ENCODE data around the gene TMEM178B. TPM values are rescaled to one million over a fixed set of nuclear protein-coding genes. Genes with fewer than 3 reads are reported as not detected.
"Not testable (repeated sequence)": the region's sequence is repeated elsewhere in the genome, so short reads cannot be mapped to it uniquely, and the experiment has no call there.

The TMEM178B gene
- total RNA-seq, 1 experiment from 2014 or later: 0.39 TPM

- H3K4me3 ChIP-seq (ENCODE audit: low read depth in 2 of 2, low read length in 2 of 2): no peak overlapping the region
- no peak for DNase-seq (ENCODE audit: low read depth, low spot score)
- ChIA-PET CTCF (no interaction called here), POLR2A (no interaction called here)
- H3K27ac ChIP-seq (ENCODE audit: low read length): no peak overlapping the region
- no TSS peak for BruUV-seq (replicated peaks)
- intact Hi-C loops (cut with micrococcal nuclease; ENCODE audit: unreplicated experiment) (no loop called here), in situ Hi-C loops (cut with HindIII; ENCODE audit: low pct_unique_long_range_greater_than_20kb, low sequenced_read_pairs) (no loop called here)
- H3K4me1 ChIP-seq (ENCODE audit: control insufficient read depth, insufficient read depth, low read length): no peaks in the 10 kb centered on the region
- H3K9me3 ChIP-seq (ENCODE audit: control insufficient read depth, insufficient read depth, low read depth, low read length): no peaks in the 10 kb centered on the region
- H3K36me3 ChIP-seq (ENCODE audit: control insufficient read depth, insufficient read depth, low read length): no peaks in the 10 kb centered on the region
- no peak for TF ChIP-seq SIN3A (IDR thresholded peaks at IDR 0.05; ENCODE audit: borderline replicate concordance, insufficient read depth, low read depth, low read length)
- no peak for TF ChIP-seq REST (IDR thresholded peaks at IDR 0.05; ENCODE audit: insufficient read depth in 1 of 2, low read depth in 2 of 2, low read length in 1 of 2)
- TF ChIP-seq TCF7L2 (IDR thresholded peaks at IDR 0.05; ENCODE audit: low read depth, low read length): no peak
- no peak for TF ChIP-seq POLR2AphosphoS5 (IDR thresholded peaks at IDR 0.05; ENCODE audit: low read depth, low read length)
- ATAC-seq: no peak
- H3K27me3 ChIP-seq (ENCODE audit: control insufficient read depth, insufficient read depth, low read length): no peaks in the 10 kb centered on the region; the same call in 1 of the 2 replicates
Observed at GRCh38 chr7:141400356-141400755, 326.5 kb downstream of the TMEM178B start.

GRCh38 chr7:141402277-141402996 lies 328.6 kb downstream of the TMEM178B start:
- in situ Hi-C loops (cut with HindIII; ENCODE audit: low pct_unique_long_range_greater_than_20kb, low sequenced_read_pairs): no loop called here
- no peak for DNase-seq (ENCODE audit: low read depth, low spot score)
- peaks cover 2% of the 10 kb centered on the region for H3K27me3 ChIP-seq (ENCODE audit: control insufficient read depth, insufficient read depth, low read length)
- intact Hi-C loops (cut with micrococcal nuclease; ENCODE audit: unreplicated experiment): no loop called here
- POLR2A ChIA-PET: no interaction called here
- ATAC-seq: no peak
- CTCF ChIA-PET: no interaction called here
- H3K36me3 ChIP-seq (ENCODE audit: control insufficient read depth, insufficient read depth, low read length): no peaks in the 10 kb centered on the region
- no peak overlapping the region for H3K4me3 ChIP-seq (ENCODE audit: low read depth in 2 of 2, low read length in 2 of 2)
- no peak overlapping the region for H3K27ac ChIP-seq (ENCODE audit: low read length)
- H3K9me3 ChIP-seq (ENCODE audit: control insufficient read depth, insufficient read depth, low read depth, low read length): no peaks in the 10 kb centered on the region
- TF ChIP-seq POLR2AphosphoS5 (IDR thresholded peaks at IDR 0.05; ENCODE audit: low read depth, low read length) (no peak), CTCF (IDR thresholded peaks at IDR 0.05) (no peak), REST (IDR thresholded peaks at IDR 0.05; ENCODE audit: insufficient read depth in 1 of 2, low read depth in 2 of 2, low read length in 1 of 2) (no peak), TCF7L2 (IDR thresholded peaks at IDR 0.05; ENCODE audit: low read depth, low read length) (no peak), SIN3A (IDR thresholded peaks at IDR 0.05; ENCODE audit: borderline replicate concordance, insufficient read depth, low read depth, low read length) (no peak)
- BruUV-seq (replicated peaks): no TSS peak
- H3K4me1 ChIP-seq (ENCODE audit: control insufficient read depth, insufficient read depth, low read length): no peaks in the 10 kb centered on the region

GRCh38 chr7:141403846-141404245 lies 330.0 kb downstream of the TMEM178B start:
- BruUV-seq (replicated peaks); DNase-seq (ENCODE audit: low read depth, low spot score); ATAC-seq; in situ Hi-C loops (cut with HindIII; ENCODE audit: low pct_unique_long_range_greater_than_20kb, low sequenced_read_pairs); H3K4me3 ChIP-seq (ENCODE audit: low read depth in 2 of 2, low read length in 2 of 2); H3K36me3 ChIP-seq (ENCODE audit: control insufficient read depth, insufficient read depth, low read length); CTCF ChIA-PET; H3K4me1 ChIP-seq (ENCODE audit: control insufficient read depth, insufficient read depth, low read length); intact Hi-C loops (cut with micrococcal nuclease; ENCODE audit: unreplicated experiment); H3K27ac ChIP-seq (ENCODE audit: low read length); H3K9me3 ChIP-seq (ENCODE audit: control insufficient read depth, insufficient read depth, low read depth, low read length); H3K27me3 ChIP-seq (ENCODE audit: control insufficient read depth, insufficient read depth, low read length); POLR2A ChIA-PET: not testable (repeated sequence)

All from Panc1 (cell line).